Activated T-cell treated with anti-CD3 and anti-CD28 coated beads, Interleukin-2, amount 50 U/mL, for 24 hours (primary cell): Measurements from ENCODE around the gene DDR1.
A peak's percentile ranks its signal among the peaks of the same experiment; 100 is the strongest.

ENCODE experiments used
- DNase-seq: peaks from one replicate; pipeline ENCODE4 v3.0.0-alpha.2; 2020
- H3K27ac Mint-ChIP-seq: 2 replicates; pipeline ENCODE4 v1.8.0; 2020; ENCODE audit warnings: mild to moderate bottlenecking, mixed read lengths
- H3K27me3 Mint-ChIP-seq: 2 replicates; pipeline ENCODE4 v1.8.0; 2020; ENCODE audit warnings: mixed read lengths
- H3K36me3 Mint-ChIP-seq: 2 replicates; pipeline ENCODE4 v1.8.0; 2020; ENCODE audit warnings: low read depth, mixed read lengths
- H3K4me1 Mint-ChIP-seq: 2 replicates; pipeline ENCODE4 v1.8.0; 2020; ENCODE audit warnings: low read depth, mixed read lengths
- H3K4me3 Mint-ChIP-seq: 2 replicates; pipeline ENCODE4 v1.8.0; 2020; ENCODE audit warnings: mild to moderate bottlenecking, moderate library complexity, mixed read lengths
- H3K9me3 Mint-ChIP-seq: 2 replicates; pipeline ENCODE4 v1.8.0; 2020; ENCODE audit warnings: mixed read lengths

DDR1 gene

DNA sequence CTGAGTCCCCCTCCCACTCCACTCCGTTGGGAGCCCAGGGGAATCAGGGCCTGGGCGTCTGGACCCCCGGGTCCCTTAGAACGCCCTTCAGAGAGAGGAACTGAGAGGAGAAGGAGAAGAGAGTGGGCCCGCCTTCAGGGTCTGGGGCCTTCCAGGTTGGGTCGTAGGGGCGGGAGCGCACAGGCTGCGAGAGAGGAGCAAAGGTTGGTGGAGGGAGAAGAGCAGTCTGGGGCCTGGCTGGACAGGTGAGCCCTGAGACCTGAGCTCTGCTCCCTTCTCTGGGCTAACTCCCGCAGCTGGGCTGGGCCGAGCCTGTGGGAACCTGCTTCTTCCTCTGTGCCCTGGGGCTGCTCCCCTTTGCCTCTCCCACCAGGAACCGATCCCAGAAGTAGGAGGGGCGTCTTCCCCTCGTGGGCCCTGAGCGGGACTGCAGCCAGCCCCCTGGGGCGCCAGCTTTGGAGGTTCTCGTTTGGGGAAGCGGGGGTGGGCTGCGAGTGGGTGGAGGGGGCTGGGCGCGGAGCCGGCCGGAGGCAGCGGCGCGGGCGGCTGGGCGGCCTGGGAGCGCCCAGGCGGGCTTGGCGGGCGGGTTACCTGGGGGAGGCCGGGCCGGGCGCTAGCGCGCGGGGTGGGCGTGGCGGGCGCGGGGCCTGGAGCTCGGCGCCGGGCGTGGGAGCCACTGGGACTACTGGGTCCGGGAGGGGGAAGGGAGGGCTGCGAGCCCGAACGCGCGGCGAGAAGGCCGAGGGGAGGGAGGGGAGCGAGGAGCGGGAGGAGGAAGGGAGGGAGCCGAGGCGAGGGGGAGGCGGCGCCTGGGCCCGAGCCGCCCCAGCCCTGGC, at the start of gene DDR1:
TSS of gene DDR1 (plus strand) at position 835 of the 836 bp plus-strand sequence. CDS start 4,211 bp downstream, outside the sequence.
- peak; percentile 67 for DNase-seq
- Mint-ChIP-seq H3K27me3 (no peaks in the 10 kb centered on the region), H3K9me3 (no peaks in the 10 kb centered on the region), H3K4me1 (peaks cover 34% of the 10 kb centered on the region), H3K4me3 (peak within 1 kb of the TSS; percentile 78), H3K36me3 (no peaks in the 10 kb centered on the region), H3K27ac (peak within 1 kb of the TSS; percentile 81)

DNA sequence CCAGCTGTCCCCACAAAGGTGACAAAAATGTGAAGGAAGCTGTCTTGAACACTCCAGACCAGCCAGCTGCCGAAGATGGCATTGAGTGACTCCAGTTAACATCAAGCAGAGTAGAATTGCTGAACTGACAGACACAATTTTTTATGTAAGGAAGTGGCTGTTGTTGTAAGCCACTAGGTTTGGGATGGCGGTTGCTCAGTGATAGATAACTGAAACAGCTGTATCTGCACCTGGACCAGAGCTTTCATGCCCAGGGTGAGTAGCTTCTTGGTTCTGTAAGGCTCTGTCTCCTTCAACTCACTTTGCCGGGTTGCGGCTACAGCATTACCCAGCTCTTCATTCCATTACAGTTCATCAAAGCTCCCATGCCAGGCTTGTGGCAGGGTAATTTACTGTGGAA, 49.7 kb upstream of the DDR1 start:
- no peaks in the 10 kb centered on the region for H3K36me3 Mint-ChIP-seq
- H3K4me1 Mint-ChIP-seq, result peaks cover 44% of the 10 kb centered on the region
- H3K27ac Mint-ChIP-seq, result peak overlapping the region; percentile 71
- no peak overlapping the region for H3K4me3 Mint-ChIP-seq
- no peaks in the 10 kb centered on the region for H3K27me3 Mint-ChIP-seq
- H3K9me3 Mint-ChIP-seq, result no peaks in the 10 kb centered on the region
- DNase-seq, result no peak

DNA sequence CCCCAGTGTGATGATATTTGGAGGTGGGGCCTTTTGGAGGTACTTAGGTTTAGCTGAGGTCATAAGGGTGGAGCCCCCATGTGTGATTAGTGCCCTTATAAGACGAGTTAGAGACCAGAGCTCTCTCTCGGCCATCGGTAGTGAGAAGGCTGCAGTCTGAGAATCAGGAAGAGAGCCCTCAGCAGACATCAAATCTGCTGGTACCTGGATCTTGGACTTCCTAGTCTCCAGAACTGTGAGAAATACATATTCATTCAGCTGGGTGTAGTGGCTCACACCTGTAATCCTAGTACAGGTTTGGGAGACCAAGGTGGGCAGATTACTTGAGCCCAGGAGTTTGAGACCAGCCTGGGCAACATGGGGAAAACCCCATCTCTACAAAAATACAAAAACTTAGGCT, 48.7 kb upstream of the DDR1 start:
- no peaks in the 10 kb centered on the region for H3K27me3 Mint-ChIP-seq
- H3K9me3 Mint-ChIP-seq, result no peaks in the 10 kb centered on the region
- H3K36me3 Mint-ChIP-seq, result no peaks in the 10 kb centered on the region
- H3K4me3 Mint-ChIP-seq, result no peak overlapping the region
- DNase-seq, result no peak
- H3K4me1 Mint-ChIP-seq, result peaks cover 35% of the 10 kb centered on the region
- no peak overlapping the region for H3K27ac Mint-ChIP-seq

DNA sequence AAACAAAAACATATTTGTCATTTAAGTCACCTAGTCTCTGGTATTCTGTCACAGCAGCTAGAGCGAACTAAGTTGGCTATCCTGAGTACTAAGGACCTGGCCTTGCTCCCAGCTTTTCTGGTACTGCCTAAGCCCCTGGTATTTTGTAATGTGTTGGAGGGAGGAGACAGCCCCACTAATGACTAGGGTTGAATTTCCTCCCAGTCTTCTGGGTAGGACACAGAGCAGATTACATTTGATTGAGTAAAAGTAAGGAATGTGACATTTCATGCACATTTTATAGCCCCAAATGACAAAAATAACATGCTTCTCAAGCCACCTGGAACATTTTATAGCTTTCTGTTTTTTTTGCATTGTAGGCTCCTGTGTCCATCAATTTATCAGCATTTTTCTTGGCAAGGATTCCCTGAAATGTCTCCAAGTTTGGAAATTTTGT, 47.9 kb upstream of the DDR1 start:
- DNase-seq, result no peak
- no peaks in the 10 kb centered on the region for H3K36me3 Mint-ChIP-seq

DNA sequence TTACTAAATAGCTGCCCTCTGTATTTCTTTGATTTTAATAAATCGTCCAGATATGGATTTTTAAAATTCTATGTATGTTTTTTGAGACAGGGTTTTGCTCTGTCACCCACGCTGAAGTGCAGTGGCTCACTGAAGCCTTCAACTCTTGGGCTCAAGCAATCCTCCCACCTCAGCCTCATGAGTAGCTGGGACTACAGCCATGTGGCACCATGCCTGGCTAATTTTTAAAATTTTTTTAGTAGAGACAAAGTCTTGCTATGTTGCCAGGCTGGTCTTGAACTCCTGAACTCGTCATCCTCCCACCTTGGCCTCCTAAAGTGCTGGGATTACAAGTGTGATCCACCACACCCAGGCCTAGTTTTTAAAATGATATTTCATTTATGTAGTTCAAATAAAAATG, 47.4 kb upstream of the DDR1 start:
- Mint-ChIP-seq H3K4me1 (peaks cover 26% of the 10 kb centered on the region), H3K27me3 (no peaks in the 10 kb centered on the region), H3K4me3 (no peak overlapping the region), H3K27ac (no peak overlapping the region), H3K36me3 (no peaks in the 10 kb centered on the region), H3K9me3 (no peaks in the 10 kb centered on the region)
- no peak for DNase-seq

More for the DNA sequence above, 47.9 kb upstream of the DDR1 start:
- Mint-ChIP-seq H3K4me3 (no peak overlapping the region), H3K9me3 (no peaks in the 10 kb centered on the region), H3K27me3 (no peaks in the 10 kb centered on the region), H3K4me1 (peaks cover 30% of the 10 kb centered on the region), H3K27ac (no peak overlapping the region)

DNA sequence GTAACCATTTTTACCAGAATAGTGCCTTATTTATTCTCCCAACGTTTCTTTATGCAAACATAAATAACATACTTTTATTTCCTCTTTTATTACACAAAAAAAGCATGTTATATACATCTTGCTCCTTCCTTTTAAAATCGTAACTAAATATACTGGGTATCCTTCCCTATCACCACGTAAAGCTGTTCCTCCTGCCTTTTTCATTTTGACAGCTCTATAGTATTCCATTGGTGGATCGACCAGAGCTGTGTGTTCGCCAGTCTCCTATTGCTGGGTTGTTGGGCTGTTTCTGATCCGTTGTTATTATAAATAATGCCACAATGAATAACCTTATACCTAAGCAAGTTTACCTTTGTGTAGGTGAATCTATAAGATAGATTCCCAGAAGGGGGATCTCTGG, 46.9 kb upstream of the DDR1 start:
- Mint-ChIP-seq H3K9me3 (no peaks in the 10 kb centered on the region), H3K27me3 (no peaks in the 10 kb centered on the region), H3K27ac (no peak overlapping the region), H3K4me1 (peaks cover 25% of the 10 kb centered on the region), H3K4me3 (no peak overlapping the region), H3K36me3 (no peaks in the 10 kb centered on the region)
- no peak for DNase-seq

DNA sequence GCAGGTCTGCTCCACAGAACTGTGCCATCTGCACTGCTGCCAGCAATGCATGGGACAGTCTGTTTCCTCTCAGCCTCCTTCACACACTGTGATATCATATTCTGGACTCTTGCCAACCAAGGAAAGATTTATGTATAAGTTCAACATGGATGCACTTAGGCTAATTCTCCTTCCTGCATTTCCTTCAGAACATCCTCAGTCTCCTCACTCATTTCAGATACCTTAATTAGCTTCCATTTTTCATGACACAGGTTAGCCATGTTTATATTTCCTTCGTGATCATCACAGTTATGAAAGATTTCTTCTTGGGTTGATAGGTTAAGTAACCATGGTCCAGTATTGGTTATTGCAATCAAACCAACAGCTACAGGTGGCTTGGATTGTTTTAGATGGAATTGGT, 46.4 kb upstream of the DDR1 start:
- DNase-seq, result no peak
- H3K4me1 Mint-ChIP-seq, result peaks cover 23% of the 10 kb centered on the region
- no peak overlapping the region for H3K27ac Mint-ChIP-seq
- no peaks in the 10 kb centered on the region for H3K36me3 Mint-ChIP-seq
- H3K27me3 Mint-ChIP-seq, result no peaks in the 10 kb centered on the region
- H3K4me3 Mint-ChIP-seq, result no peak overlapping the region
- no peaks in the 10 kb centered on the region for H3K9me3 Mint-ChIP-seq

DNA sequence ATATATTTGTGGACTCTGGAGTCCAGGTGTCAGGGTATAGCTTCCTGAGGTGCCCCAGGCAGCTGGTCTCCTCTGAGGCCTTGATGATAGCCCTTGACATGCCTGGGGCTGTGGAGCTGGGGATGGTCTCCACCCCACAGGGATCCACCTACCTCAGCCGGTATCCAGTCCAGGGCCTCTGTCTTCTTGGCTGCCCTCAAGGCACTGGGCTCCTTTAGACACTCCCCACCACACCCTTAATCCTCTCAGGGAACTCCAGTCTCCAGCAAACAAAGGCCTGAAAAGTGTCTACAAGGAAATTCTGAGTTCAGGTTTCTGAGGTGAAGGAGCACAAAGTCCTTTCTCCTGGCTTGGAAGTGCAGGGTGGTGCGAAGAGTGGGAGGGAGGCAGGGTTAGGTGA, 44.6 kb upstream of the DDR1 start:
- H3K27me3 Mint-ChIP-seq, result no peaks in the 10 kb centered on the region
- H3K27ac Mint-ChIP-seq, result no peak overlapping the region
- H3K4me1 Mint-ChIP-seq, result peaks cover 25% of the 10 kb centered on the region

DNA sequence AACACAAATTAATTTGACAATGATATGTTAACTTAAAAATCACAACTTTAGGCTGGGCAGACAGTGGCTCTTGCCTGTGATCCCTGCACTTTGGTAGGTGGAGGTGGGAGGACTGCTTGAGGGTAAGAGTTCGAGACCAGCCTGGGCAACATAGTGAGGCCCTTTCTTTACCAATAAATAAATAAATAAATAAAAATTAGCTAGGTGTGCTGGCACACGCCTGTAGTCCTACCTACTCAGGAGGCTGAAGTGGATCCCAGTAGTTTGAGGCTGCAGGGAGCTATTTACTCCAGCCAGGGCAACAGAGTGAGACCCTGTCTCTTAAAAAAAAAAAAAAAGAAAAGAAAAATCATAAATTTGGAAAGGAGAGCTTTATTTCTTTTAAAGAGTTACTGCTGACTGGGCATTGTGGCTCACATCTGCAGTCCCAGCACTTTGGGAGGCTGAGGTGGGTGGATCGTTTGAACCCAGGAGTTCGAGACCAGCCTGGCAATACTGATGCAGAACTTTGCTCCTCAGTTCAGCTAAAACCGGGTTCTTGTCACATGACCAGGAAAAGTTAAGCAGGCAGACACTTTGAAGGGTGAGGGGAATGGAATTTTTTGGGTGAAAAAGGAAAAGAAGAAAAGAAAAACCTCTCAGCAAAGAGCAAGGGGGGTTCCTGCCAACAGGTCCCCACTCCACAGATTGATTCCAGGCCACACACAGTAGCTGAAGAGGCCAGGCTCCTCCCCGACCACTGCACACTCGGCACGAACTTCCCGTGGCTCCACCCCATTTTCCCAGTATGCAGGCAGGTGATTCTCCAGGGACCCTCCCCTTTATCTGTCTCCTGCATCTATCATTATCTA, 44.0 kb upstream of the DDR1 start:
- no peaks in the 10 kb centered on the region for H3K9me3 Mint-ChIP-seq
- H3K27ac Mint-ChIP-seq, result no peak overlapping the region
- H3K4me3 Mint-ChIP-seq, result no peak overlapping the region
- H3K36me3 Mint-ChIP-seq, result no peaks in the 10 kb centered on the region
- peaks cover 20% of the 10 kb centered on the region for H3K4me1 Mint-ChIP-seq
- H3K27me3 Mint-ChIP-seq, result no peaks in the 10 kb centered on the region
- DNase-seq, result no peak

More for the DNA sequence above, 44.6 kb upstream of the DDR1 start:
- DNase-seq, result no peak
- no peak overlapping the region for H3K4me3 Mint-ChIP-seq
- H3K36me3 Mint-ChIP-seq, result no peaks in the 10 kb centered on the region
- H3K9me3 Mint-ChIP-seq, result no peaks in the 10 kb centered on the region

DNA sequence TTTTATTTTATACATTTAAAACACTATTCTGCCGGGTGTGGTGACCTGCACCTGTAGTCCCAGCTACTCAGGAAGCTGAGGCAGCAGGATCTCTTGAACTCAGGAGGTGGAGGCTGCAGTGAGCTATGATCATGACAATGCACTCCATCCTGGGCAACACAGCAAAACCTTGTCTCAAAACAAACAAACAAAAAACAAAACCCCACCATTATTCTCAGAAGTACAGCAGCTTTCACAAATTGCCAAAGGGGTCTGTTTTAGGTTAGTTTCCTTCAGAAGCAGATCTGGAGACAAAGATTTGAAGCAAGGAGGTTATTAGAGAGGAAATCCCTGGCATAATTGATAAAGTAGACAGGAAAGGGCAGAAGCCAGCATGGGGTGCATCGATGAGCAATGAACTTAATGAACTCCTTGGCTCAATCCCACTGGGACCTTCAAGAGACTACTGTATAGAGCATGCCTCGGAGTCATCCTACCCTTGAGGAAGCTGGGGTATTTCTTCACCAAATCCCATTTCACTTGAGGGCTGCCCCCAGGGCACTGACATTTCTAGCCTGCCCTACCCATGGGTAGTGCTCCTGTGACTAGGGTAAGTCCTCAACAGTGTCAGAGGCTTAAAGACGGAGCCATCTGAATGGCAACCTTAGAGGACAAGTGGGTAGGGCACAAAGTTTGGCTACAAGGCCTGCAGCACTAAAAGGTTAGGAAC, 43.2 kb upstream of the DDR1 start:
- H3K4me3 Mint-ChIP-seq, result no peak overlapping the region
- no peak for DNase-seq
- H3K4me1 Mint-ChIP-seq, result peaks cover 17% of the 10 kb centered on the region
- no peaks in the 10 kb centered on the region for H3K27me3 Mint-ChIP-seq
- H3K27ac Mint-ChIP-seq, result no peak overlapping the region
- H3K9me3 Mint-ChIP-seq, result no peaks in the 10 kb centered on the region
- H3K36me3 Mint-ChIP-seq, result no peaks in the 10 kb centered on the region

DNA sequence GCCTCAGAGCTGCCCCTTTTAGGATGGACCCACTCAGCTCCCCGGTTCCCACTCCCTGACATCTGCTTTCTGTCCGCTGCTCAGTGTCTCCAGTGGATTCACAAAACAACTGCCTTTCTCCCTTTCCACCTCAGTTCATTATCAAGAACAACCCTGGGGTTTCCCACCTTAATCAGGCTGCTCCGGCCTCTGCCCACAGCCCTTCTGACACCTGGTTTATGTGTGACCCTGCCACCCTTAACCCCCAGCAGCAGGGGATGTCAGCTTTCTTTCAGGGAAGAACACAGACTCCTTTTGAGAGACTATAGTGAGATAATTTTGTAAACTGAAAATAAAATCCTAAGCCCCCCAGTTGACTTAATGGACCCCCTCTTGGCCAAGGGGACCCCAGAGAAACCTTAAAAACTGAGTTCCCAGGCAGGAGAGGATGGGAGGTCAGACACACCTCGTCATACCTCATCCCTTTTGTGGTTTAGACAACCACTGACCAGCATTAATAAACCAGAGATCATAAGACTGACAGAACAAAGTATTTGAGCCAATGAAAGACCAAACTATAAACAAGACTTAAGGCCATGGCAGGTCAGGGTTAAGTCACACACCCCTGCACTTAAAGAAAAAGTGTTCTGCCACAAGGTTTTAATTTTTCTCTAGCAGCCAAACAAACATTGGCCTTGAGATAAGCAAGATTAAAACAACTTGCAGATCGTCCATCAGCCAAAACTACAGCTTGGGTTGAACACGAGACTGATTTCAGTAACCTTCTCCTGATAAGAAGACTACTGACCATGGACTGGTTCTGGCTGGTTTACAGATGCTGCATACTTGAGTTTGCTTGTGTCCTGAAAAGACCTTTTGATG, 42.4 kb upstream of the DDR1 start:
- Mint-ChIP-seq H3K9me3 (no peaks in the 10 kb centered on the region), H3K4me3 (no peak overlapping the region), H3K27me3 (no peaks in the 10 kb centered on the region), H3K36me3 (no peaks in the 10 kb centered on the region), H3K27ac (no peak overlapping the region), H3K4me1 (peaks cover 18% of the 10 kb centered on the region)
- no peak for DNase-seq

DNA sequence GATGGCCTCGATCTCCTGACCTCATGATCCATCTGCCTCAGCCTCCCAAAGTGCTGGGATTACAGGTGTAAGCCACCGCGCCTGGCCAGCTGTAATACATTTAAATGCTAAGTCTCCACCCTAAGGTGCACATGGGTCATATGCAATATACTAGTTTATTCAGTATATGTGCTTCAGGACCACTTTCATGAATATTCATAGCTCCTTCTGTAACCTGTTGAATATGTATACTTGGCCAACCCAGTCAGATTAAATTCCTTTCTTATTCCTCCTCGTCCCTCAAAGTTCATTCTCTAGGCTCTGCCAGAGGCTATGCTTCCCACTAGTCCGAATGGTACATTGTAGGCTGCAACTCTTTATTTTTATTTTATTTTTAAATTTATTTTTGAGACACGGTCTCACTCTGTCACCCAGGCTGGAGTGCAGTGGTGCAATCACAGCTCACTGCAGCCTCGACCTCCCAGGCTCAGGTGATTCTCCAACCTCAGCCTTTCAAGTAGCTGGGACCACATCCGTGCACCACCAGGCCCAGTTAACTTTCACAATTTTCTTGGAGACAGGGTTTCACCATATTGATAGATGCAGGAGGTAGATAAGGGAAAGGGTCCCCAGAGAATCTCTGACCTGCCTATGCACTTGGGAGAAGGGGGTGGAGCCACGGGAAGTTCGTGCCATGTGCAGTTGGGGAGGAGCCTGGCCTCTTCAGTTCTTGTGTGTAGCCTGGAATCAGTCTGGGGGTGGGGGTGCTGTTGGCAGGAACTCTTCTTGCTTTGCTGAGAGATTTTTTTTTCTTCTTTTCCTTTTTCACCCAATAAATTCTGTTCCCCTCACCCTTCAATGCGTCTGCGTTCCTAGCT, 41.3 kb upstream of the DDR1 start:
- no peaks in the 10 kb centered on the region for H3K36me3 Mint-ChIP-seq
- no peak for DNase-seq
- peaks cover 19% of the 10 kb centered on the region for H3K4me1 Mint-ChIP-seq
- H3K27ac Mint-ChIP-seq, result no peak overlapping the region
- no peaks in the 10 kb centered on the region for H3K9me3 Mint-ChIP-seq
- H3K27me3 Mint-ChIP-seq, result no peaks in the 10 kb centered on the region
- H3K4me3 Mint-ChIP-seq, result no peak overlapping the region

DNA sequence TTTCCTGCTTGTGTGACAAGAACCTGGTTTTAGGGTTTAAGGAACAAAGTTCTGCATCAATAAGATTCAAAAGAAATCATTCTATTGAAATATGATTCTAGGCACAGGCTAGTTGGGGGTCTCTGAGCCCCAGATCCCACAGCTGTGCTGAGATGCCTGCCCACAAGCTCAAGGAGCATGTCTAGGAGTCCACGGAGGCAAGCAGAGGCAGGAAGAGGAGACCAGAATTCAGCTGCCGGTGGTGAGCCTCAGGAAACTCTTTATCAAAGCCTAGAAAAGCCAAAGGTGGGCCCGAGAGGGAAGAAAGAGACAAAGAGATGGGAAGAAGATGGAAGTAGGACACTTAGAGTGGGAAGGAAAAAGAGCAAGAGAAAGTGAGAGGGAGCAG, 40.7 kb upstream of the DDR1 start:
- H3K4me3 Mint-ChIP-seq, result no peak overlapping the region
- no peak overlapping the region for H3K27ac Mint-ChIP-seq
- no peaks in the 10 kb centered on the region for H3K9me3 Mint-ChIP-seq
- H3K36me3 Mint-ChIP-seq, result no peaks in the 10 kb centered on the region
- no peaks in the 10 kb centered on the region for H3K27me3 Mint-ChIP-seq
- peaks cover 19% of the 10 kb centered on the region for H3K4me1 Mint-ChIP-seq
- no peak for DNase-seq
